HuH-7 (cell line): ENCODE data around the gene ADH1B.
"Not testable (repeated sequence)": the region's sequence is repeated elsewhere in the genome, so short reads cannot be mapped to it uniquely, and the experiment has no call there.

Experiments
- DNase-seq: peaks from one replicate; pipeline ENCODE4 v3.0.0; 2011; ENCODE audit warnings: low spot score

Gene ADH1B

DNA sequence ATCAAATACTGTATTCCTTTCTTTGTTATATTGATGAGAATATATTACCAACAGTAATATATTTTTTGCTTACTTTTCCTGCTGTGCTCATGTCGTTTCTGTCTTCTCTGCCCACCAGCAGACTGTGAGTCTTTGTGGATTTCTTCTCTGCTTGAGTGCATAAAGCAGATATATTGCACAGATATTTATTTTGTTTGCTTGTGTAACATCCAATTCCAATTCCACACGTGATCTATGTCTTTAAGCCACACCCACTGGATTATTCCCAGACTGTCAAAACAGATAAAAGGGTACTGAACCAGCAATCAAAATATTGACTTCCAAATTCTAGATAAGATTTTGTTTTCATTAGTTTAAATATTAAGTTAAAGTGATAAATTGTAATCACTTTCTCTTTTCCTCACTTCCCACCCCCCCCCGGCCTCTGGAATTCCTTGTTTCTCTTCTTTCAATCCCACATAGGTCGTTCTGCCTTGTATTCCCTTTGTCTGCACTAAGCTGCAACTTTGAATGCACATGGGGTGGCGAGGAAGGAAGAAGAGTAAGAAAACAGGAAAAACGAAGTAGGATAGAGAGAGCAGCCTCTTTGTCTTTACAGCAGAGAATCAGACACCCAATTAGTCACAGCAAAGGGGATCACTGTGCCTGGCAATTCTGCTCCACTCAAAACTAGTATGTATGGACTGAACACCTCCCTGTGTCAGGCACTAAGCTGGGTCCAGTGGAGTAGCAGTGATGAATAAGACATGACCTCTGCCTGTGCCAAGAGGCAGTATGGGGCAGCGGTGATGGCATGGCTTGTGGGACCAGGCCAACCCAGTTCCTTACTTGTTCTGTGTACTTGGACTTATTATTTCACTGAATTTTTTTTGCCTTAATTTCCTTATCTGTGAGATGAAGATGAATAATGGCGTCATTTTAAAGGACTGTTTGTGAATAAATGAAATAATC, at the start of gene ADH1B:
TSS of gene ADH1B (minus strand) at position 161 of the 951 bp plus-strand sequence. CDS start at position 91, 70 bp downstream.
- DNase-seq = no peak

DNA sequence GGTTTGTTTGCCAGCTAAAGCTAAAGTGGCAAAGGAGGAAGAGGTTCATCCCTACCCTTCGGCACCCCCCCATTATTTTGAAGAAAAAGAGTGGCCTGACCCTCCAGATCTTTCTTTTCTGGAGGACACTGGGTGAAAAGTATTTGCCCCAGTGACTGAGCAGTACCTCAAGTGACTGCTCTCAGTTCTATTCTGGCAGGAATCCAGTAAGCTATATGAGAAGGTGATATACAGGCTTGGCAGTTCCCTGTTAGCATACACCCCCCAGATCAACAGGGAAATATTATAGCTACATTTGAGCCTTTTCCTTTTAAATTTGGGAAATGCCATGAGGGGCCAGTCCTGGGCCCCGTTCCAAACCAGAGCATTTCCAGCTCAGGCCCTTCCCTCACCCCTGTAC, 46.6 kb upstream of the ADH1B start:
- not testable (repeated sequence) for DNase-seq

DNA sequence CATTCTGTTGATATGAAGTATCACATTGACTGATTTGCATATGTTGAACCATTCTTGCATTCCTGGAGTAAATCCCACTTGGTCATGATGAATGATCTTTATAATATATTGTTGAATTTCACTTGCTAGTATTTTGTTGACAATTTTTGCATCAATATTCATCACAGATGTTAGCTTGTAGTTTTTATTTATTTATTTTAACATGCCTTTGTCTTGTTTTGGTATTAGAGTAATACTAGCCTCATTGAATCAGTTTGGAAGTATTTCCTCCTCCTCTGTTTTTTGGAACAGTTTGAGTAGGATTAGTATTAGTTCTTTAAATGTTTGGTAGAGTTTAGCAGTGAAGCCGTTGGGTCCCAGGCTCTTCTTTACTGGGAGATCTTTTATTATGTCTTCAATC, 45.3 kb upstream of the ADH1B start:
- DNase-seq = no peak

DNA sequence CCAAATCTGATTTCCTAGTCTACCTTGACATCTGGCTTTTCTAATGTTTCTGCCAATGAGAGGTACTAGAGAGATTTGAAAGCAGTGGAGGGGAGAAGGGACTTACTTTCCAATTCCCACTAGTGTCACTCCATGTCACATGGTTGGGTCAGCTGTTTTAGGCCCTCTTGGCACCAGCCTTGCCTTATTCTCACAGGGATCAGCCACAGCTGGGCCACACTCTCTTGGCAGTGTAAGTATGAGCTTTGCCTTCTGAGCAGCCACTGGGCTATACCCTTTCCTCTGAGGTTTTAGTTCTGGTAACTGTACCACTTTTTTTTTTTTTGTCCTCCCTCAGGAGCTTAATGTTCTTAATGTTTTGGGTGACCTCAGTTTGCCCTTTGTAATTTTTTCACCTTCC, 41.6 kb upstream of the ADH1B start:
- DNase-seq = no peak

DNA sequence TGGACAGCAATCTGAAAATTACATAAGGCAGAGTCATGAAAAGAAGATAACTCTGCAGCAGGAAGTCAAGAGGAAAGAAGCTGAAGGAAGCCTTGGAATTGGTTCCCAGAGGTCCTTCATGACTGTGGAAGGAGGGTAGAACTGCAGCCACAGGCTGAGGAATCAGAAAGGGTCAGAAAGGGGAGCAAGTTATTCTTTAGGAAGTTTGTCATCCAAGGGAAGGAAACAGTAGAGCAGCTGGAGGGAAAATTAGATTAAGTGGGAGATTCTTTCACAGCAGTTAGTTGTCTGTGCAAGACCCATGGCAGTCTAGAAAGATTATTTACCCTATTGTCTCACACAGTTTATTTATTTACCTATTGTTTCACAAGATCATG, 40.7 kb upstream of the ADH1B start:
- no peak for DNase-seq

GRCh38 chr4:99361268-99361898, 40.2 kb upstream of the ADH1B start:
- DNase-seq = no peak

- no peak for DNase-seq
These were observed 38.4 kb upstream of the ADH1B start for GRCh38 chr4:99359480-99360204.

GRCh38 chr4:99357948-99358347, 36.7 kb upstream of the ADH1B start:
- no peak for DNase-seq

DNA sequence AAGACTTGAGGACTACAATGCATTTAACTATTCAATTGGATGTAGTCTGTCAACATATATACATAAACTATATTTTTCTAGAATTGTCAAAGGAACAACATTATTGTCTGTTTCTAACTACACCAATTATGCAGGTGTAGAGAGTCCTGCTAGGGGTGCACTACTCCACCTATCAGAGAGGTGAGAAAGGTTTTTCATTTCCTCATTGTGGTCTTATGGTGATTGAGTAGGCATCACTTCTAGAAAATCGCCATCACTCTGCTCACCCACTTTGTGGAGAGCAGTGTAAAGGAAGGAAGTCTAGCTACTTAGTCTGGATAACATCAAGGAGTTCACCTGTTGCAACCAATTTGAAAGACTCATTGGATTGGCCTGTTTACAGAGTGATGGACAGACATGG, 35.8 kb upstream of the ADH1B start:
- no peak for DNase-seq

DNA sequence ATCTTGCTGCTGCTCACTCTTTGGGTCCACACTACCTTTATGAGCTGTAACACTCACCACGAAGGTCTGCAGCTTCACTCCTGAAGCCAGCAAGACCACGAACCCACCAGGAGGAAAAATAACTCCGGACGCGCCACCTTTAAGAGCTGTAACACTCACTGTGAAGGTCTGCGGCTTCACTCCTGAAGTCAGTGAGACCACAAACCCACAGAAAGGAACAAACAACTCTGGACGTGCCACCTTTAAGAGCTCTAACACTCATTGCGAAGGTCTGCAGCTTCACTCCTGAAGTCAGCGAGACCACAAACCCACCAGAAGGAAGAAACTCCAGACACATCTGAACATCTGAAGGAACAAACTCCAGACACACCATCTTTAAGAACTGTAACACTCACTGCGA, 34.9 kb upstream of the ADH1B start:
- DNase-seq = not testable (repeated sequence)

- DNase-seq = no peak
These were observed 31.7 kb upstream of the ADH1B start, which contains the start of gene ADH1C for GRCh38 chr4:99352602-99353537. TSS of gene ADH1C (minus strand) at chr4:99352746. CDS start at chr4:99352675, 71 bp downstream.

- no peak for DNase-seq
These were observed 30.3 kb upstream of the ADH1B start for GRCh38 chr4:99351487-99351886.

- no peak for DNase-seq
These were observed 28.1 kb upstream of the ADH1B start for GRCh38 chr4:99349338-99349737.

DNA sequence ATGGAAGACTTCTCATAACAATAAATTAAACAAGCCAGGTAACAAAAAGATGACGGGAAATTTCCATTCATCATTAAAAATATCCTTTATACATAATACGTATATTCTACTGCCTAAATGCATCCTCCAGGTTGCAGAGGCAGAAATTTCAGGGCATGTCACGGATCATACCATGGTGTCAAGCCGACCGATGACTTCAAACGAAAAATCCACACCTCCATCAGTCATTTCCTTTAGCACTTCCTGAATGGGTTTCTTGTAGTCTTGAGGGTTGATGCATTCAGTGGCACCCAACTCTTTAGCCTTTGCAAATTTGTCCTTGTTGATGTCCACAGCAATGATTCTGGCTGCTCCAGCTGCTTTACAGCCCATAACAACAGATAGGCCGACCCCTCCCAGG, 21.4 kb upstream of the ADH1B start:
- DNase-seq = not testable (repeated sequence)

GRCh38 chr4:99341426-99341825, 20.2 kb upstream of the ADH1B start:
- no peak for DNase-seq

DNA sequence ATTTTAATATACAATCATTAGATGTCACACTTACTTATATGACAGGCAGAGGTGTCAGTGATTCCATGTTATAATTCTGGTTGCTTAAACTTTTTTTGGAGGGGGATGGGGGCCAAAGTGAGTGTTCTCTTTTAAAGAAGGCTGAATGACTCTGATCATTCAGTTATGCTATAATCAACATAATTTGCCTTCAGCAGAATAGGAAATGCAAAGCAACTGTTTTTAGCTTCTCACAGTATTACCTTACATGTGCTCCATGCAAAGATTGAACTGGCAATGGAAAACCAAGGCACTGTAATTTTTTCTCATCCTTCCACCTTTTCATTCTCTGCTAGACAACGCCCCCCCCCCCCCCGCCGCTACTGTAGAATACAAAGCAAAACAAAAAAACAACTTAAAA, 18.0 kb upstream of the ADH1B start:
- no peak for DNase-seq

DNA sequence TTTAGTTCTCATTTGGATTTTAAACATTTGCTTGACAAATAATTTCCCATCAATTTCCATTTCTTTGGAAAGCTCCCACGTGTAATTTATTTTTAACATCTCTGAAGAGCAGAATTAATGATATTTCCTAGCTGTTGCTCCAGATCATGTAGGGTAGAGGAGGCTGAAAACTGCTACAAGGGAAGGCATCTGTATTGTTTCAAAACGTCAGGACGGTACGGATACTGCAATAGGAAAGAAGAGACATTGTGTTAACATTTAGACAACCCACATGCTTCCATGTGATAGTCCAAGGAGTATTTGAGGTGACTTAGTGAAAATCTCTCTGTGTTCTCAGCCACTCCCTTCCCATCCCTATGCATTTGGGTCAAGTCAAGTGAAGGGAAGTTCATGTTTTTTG, 15.4 kb upstream of the ADH1B start:
- DNase-seq = no peak

DNA sequence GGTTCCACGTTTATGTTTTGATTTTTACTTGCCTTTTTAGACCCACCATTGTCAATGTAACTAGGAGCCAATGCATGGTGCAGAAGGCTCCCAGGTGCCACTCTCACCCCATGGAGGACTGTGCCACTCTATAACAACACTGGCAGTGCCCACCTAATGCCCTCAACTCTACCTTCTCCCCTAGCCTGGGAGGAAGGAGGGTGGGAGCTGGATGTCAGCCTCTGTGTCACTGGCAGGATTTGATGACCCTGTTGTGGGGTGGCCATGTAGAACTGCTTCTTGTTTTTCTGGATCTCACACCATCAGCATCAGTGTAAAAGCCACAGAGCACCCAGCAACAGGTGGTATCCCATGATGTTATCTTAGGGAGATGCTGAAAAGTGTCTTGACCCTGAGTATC, 13.7 kb upstream of the ADH1B start:
- no peak for DNase-seq

DNA sequence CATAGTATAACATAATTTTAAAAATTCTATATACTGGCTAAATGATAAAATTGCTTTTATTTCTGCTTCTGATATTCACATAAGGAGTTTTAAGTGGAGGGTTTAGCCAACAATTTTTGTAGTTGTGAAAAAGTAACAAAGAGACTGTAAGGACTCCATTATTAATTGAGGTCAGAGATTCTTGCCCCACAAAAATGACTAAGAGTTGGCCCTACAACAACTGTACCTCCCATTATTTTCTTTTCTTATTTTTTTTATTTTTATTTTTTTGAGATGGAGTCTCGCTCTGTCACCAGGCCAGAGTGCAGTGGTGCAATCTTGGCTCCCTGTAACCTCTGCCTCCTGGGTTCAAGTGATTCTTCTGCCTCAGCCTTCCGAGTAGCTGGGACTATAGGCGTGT, 9.4 kb upstream of the ADH1B start:
- DNase-seq = no peak

DNA sequence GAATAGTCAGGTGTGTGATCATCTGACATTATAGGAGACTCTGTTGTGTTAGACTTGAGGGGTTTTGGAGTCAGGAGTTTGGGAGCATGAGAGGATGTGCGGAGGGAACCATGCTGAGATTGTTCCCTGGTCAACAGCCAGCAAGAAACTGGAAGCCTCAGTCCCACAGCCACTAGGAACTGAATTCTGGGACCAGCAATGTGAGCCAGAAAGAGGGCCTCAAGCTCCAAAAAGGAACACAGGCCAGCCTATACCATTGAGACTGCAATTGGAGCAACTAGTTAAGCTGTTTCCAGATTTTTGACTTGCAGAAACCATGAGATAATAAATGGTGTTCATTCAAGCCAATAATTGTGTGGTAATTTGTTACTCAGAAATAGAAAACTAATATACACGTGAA, 8.7 kb upstream of the ADH1B start:
- no peak for DNase-seq

GRCh38 chr4:99324979-99325378, 3.8 kb upstream of the ADH1B start:
- DNase-seq = no peak

GRCh38 chr4:99324361-99324760, 3.2 kb upstream of the ADH1B start:
- no peak for DNase-seq
